Motor neuron (in vitro differentiated cells): Measurements from ENCODE around the gene ACP2. TPM values are rescaled to one million over a fixed set of nuclear protein-coding genes. Genes with fewer than 3 reads are reported as not detected.

Experiments used
- ATAC-seq, 8 experiments: fragments of 200-7000 bp; cut with Tn5 transposase; replicated peaks in 6 of 8; 2 replicates each; pipeline ENCODE4 v1.8.0; 2021; ENCODE audit warnings: mild to moderate bottlenecking in 8 of 8, moderate library complexity in 8 of 8
- H3K27ac ChIP-seq, 2 donors: fragments of 250-450 bp; sonication (Bioruptor Pico); 2 replicates each; pipeline ENCODE4 v1.9.0; 2021; ENCODE audit warnings: antibody characterized with exemption in 2 of 2, mild to moderate bottlenecking in 2 of 2, moderate library complexity in 1 of 2
- H3K4me1 ChIP-seq, 2 donors: fragments of 250-450 bp; sonication (Bioruptor Pico); replicated peaks in 1 of 2; 2 replicates each; pipeline ENCODE4 v1.6.1; 2021; ENCODE audit warnings: antibody characterized with exemption in 2 of 2, mild to moderate bottlenecking in 2 of 2, moderate library complexity in 1 of 2
- H3K4me3 ChIP-seq, 5 donors: fragments of 250-450 bp; sonication (Bioruptor Pico); 2 replicates each; pipeline ENCODE4 v1.9.0; 2021; ENCODE audit warnings: antibody characterized with exemption in 5 of 5, mild to moderate bottlenecking in 5 of 5, moderate library complexity in 4 of 5
- WGBS, 10 experiments: fragments of 450-650 bp; shearing (Covaris generic); methylation state at CpG; one replicate each; pipeline ENCODE4 v1.0.0; 2022; 5-methylcytosine and 5-hydroxymethylcytosine counted together
- in situ Hi-C, 9 experiments: fragments of 400-800 bp; cut with MboI; loops; one replicate each; pipeline ENCODE4 v1.15.0; 2021; ENCODE audit warnings: low sequenced_read_pairs in 9 of 9, low pct_unique_long_range_greater_than_20kb in 2 of 9; ENCODE audit not compliant: unreplicated experiment in 9 of 9
- total RNA-seq, 8 experiments: library from RNA; unstranded; fragments of 300-600 nt; gene quantifications; 2 replicates each; pipeline versions ENCODE4 v1.2.3 to v1.2.4, GENCODE V29; 2022

Gene ACP2
- total RNA-seq, 8 experiments from 2014 or later = 23.3 to 66.7 (median 33.8) TPM

DNA sequence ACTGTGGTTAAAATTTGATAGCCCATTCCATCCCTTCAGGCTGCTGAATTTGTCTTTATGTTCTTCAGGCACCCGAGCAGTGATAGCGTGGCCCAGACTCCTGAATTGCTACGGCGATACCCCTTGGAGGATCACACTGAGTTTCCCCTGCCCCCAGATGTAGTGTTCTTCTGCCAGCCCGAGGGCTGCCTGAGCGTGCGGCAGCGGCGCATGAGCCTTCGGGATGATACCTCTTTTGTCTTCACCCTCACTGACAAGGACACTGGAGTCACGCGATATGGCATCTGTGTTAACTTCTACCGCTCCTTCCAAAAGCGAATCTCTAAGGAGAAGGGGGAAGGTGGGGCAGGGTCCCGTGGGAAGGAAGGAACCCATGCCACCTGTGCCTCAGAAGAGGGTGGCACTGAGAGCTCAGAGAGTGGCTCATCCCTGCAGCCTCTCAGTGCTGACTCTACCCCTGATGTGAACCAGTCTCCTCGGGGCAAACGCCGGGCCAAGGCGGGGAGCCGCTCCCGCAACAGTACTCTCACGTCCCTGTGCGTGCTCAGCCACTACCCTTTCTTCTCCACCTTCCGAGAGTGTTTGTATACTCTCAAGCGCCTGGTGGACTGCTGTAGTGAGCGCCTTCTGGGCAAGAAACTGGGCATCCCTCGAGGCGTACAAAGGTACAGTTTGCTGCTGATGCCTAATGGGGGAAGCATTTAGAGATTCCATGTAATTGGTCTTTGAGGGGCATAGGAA, 26.1 kb upstream of the ACP2 start:
- Histone ChIP-seq H3K4me1 (peaks cover 7 to 22% of the 10 kb centered on the region in 2 donors), H3K27ac (no peak overlapping the region), H3K4me3 (no peak overlapping the region)
- in situ Hi-C loops = no loop called here
- no peak for ATAC-seq
- 83 to 100% (median 97%) methylated on average over 3 to 15 of the region's 28 CpGs; no CpG with 5 or more reads in 2 of the 10 experiments for WGBS, 10 experiments

DNA sequence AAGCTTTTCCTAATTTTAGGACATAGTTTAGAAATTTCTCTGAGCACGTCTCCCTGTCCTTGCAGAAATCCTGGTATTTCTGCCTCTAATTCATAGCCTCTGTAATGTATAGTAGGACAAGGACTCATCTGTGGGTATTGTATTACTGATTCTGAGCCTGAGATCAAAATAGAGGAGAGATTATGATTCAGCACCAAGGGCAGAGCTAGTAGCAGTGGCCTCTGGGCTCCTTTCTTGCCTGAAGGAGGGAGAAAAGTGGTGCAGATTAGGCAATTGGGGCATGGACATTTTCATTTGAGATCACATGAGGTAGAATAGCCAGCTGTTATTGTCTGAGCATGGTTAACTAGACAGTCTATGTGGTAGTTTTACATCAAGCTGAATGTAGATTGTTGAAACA, 24.1 kb upstream of the ACP2 start:
- Histone ChIP-seq H3K27ac (no peak overlapping the region), H3K4me3 (no peak overlapping the region), H3K4me1 (peaks cover 20 to 29% of the 10 kb centered on the region in 2 donors)
- in situ Hi-C loops = no loop called here
- no peak for ATAC-seq
- WGBS, 10 experiments = 0% methylated on average over 1 of the region's 1 CpG; no CpG with 5 or more reads in 7 of the 10 experiments

DNA sequence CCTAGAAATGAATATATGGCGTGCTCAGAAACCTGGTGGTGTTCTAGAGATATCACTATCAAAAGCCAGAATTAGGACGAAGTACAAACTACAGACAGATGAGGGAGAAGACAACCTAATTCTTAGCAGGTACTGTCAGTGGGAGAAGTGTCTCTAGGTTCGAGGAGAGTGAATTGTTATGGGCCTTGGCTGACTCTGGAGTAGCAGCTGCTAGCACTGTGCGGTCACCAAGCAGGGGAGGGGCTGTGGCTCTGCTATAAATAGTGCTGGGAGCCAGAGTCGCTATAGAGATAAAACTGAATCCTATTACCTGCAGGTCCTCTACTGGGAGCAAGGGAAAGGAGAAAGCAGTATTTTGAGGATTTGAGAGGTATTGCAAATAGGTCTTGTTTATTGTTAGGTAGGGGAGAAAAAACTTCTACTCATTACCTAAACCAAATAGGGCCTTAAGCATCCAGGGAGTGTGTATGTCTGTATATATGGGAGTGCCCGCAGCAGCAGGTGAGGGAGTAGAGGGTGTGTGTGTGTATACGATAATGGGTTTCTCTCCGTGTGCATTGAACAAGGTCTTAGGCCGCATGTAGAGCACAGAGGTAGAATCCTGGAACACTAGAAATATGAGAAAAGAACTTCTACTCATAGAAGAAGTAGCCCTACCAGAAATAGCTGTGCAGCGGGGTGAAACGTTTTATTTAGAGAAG, 23.5 kb upstream of the ACP2 start:
- 55 to 100% (median 81%) methylated on average over 2 to 8 of the region's 11 CpGs for WGBS, 10 experiments
- Histone ChIP-seq H3K4me1 (peaks cover 20 to 29% of the 10 kb centered on the region in 2 donors), H3K27ac (no peak overlapping the region), H3K4me3 (peak overlapping the region in 4 of 5 donors; percentile 10 to 81 (median 46))
- in situ Hi-C loops = no loop called here
- peak in 1 of 8 experiments; percentile 3 for ATAC-seq

DNA sequence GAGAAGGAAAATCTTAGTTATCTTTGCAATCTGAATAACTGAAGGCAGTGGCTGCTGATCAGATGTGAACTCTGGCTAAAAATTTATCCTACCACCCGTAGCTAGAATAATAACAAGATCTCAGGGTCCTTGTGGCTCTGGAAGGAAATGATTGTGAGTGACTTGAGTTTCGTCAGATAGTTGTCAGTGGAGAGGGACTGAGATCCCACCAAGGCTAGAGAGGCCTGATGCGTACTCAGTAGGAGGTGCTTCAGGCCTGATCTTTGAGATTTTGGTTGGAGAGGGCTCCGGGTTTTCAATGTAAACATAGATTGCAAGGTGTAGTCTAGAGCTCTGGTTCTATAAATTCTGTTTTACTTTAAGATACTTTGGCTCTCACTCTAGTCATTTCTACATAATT, 22.7 kb upstream of the ACP2 start:
- ATAC-seq = no peak
- Histone ChIP-seq H3K27ac (no peak overlapping the region), H3K4me3 (peak overlapping the region; percentile 59 to 81 (median 74)), H3K4me1 (peaks cover 20 to 29% of the 10 kb centered on the region in 2 donors)
- WGBS, 10 experiments = 47 to 100% (median 69%) methylated on average over 1 to 4 of the region's 4 CpGs; no CpG with 5 or more reads in 1 of the 10 experiments
- in situ Hi-C loops = no loop called here

DNA sequence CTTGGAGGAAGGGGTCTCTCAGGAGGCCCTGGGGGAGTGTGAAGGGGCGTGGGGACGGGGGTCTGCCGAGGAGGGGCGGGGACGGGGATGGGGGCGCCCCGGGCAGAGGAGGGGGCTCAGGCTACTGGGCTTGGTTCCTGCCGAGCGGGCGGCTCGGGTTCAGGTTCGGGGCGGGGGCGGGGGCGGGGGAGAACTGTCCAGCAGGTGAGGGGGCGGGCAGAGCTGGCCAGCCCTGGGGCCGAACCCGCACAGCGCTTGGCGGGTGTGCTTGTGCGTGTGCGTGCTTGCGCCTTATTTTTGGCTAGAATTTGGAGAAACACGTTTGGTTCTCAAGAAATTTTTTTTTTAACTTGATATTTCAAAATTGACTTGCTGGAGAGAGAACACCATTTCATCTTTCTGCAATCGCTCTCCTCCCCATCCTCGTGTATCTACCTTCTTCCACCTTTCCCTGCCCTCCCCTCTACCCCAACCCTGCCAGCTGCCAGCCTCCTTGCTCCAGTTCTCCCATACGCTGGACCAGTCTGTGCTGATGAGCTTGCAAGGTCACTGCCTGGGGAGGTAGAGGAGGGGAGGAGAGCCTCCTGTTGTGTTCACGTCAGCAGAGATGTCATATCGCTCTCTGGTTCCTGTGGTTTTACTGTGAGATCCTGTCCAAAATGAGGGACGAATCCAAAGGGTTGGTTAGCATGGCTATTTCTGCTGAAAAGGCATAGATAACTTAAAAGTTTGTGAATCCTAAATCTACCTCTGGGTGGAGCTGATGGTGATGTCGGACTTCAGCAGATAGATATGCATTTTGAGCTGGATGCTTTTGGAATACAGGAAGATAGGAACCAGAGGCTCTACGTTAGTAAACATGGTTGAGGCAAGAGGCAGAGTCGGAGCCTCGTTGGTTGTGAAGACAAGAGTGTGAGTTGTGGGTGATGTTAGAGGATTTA, 22.0 kb upstream of the ACP2 start:
- peak in 3 of 8 experiments; percentile 1 to 4 (median 3) for ATAC-seq
- Histone ChIP-seq H3K4me1 (peaks cover 20 to 29% of the 10 kb centered on the region in 2 donors), H3K4me3 (peak overlapping the region; percentile 59 to 81 (median 74)), H3K27ac (peak overlapping the region; percentile 91)
- WGBS, 10 experiments = 0 to 40% (median 7%) methylated on average over 1 to 11 of the region's 34 CpGs; no CpG with 5 or more reads in 1 of the 10 experiments
- in situ Hi-C loops = no loop called here

DNA sequence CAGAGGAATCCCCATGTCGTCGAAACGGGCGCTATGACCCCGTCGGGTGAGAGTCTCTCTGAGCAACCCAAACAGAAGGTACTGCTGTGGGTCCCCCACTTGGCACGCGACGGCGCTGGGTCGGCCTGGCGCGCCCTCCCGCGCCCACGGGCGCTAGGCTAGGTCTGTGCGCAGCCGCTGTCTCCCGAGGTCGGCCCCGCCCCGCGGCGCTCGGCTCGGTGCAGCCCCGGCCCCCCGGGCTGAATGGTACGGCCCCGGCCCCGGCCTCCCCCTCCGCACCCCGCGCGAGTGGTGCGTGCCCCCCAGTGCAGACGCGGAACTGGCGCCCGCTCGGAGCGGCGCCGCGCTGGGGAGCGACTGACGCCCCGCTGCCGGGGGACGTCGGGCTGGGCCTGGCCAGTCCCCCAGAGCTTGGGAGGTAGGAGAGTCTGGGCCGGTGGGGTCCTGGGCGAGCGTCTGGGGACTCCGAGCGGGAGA, 21.3 kb upstream of the ACP2 start, which contains the start of gene MADD:
MADD (plus strand) TSS at position 305 of the 477 bp plus-strand sequence.
- peak within 1 kb of the TSS; percentile 91 for H3K27ac ChIP-seq
- in situ Hi-C loops = no loop called here
- peak; percentile 76 to 87 (median 86) for ATAC-seq
- H3K4me3 ChIP-seq = peak within 1 kb of the TSS; percentile 59 to 81 (median 74)
- WGBS, 10 experiments = no CpG with 5 or more reads among the region's 57 CpGs
- H3K4me1 ChIP-seq = peaks cover 20 to 29% of the 10 kb centered on the region in 2 donors

DNA sequence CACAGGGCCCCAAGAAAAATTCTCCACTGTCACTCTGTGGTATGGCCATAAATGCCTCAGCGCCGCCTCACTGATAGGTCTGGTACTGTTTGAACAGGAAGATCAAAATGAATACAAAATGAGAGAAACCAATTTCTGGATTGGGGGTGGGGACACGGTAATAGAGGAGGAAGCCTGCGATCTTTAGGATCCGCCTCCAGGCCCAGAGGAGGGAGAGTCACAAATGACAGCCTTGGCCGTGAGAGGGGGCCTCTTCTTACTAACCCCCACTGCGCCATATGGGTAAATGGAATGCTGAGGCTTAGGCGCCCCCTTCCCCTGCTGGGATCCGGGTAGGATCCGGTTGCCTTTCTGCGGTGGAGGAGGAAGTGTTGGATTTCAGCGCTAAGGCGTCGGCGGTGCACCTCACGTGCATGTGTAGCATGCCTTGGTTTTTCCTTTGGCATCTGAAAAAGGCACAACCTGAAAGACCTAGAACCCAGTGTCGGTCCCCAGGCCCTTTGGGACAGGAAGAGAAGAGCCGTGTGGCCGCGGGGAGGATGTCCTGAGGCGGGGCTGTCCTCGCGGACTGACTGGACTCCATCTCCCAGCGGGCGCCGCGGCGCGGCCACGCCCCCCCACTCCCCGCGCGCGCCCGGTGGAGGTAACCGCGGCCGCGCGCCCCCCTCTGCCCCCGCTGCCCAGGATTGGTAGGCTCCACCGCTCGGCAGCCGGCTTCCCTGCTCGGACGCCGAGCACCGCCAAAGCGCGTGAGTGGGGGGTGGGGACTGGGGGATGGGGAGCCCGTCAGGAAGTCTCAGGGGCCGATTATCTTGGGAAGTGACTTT, 20.6 kb upstream of the ACP2 start:
- 0 to 50% (median 13%) methylated on average over 2 to 10 of the region's 52 CpGs; no CpG with 5 or more reads in 3 of the 10 experiments for WGBS, 10 experiments
- Histone ChIP-seq H3K4me3 (peak overlapping the region; percentile 59 to 81 (median 74)), H3K27ac (peak overlapping the region; percentile 91), H3K4me1 (peaks cover 20 to 29% of the 10 kb centered on the region in 2 donors)
- peak; percentile 71 to 81 (median 76) for ATAC-seq
- in situ Hi-C loops = no loop called here

DNA sequence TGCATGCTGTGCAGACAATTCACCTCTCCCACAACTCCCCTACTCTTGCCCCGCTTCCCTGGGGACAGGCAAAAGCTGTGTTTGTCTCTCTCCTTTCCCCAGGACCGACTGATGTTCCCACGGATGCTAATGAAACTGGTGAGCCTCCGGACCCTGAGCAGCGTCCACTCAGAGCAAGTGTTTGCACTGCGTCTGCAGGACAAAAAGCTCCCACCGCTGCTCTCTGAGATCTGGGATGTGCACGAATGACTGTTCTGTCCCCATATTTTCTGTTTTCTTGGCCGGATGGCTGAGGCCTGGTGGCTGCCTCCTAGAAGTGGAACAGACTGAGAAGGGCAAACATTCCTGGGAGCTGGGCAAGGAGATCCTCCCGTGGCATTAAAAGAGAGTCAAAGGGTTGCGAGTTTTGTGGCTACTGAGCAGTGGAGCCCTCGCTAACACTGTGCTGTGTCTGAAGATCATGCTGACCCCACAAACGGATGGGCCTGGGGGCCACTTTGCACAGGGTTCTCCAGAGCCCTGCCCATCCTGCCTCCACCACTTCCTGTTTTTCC, 19.9 kb upstream of the ACP2 start:
- WGBS, 10 experiments = 0 to 42% (median 38%) methylated on average over 1 to 7 of the region's 13 CpGs; no CpG with 5 or more reads in 4 of the 10 experiments
- peak overlapping the region; percentile 59 to 81 (median 74) for H3K4me3 ChIP-seq

DNA sequence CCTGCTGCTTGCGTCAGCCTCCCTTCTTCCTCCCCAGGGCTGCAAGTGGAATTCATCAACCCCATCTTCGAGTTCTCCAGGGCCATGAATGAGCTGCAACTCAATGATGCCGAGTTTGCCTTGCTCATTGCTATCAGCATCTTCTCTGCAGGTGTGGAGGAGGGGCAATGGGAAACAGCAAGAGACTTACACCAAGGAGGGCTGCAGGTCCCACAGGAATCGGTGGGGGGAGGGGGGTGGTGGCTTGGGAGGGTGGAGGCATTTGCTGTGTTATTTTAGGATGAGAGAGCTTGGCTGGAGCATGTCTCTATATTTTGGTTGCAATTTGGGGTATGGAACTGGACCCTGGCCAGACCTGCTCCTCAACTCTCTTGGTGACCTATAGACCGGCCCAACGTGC, 19.3 kb upstream of the ACP2 start:
- no peak overlapping the region for H3K4me3 ChIP-seq
- peaks cover 20 to 29% of the 10 kb centered on the region in 2 donors for H3K4me1 ChIP-seq
- in situ Hi-C loops = no loop called here
- ATAC-seq = no peak
- H3K27ac ChIP-seq = peak overlapping the region; percentile 91
- 81 to 100% (median 92%) methylated on average over 1 to 3 of the region's 6 CpGs; no CpG with 5 or more reads in 7 of the 10 experiments for WGBS, 10 experiments

More for the DNA sequence above, 19.9 kb upstream of the ACP2 start:
- in situ Hi-C loops = no loop called here
- no peak for ATAC-seq
- Histone ChIP-seq H3K27ac (peak overlapping the region; percentile 91), H3K4me1 (peaks cover 20 to 29% of the 10 kb centered on the region in 2 donors)

DNA sequence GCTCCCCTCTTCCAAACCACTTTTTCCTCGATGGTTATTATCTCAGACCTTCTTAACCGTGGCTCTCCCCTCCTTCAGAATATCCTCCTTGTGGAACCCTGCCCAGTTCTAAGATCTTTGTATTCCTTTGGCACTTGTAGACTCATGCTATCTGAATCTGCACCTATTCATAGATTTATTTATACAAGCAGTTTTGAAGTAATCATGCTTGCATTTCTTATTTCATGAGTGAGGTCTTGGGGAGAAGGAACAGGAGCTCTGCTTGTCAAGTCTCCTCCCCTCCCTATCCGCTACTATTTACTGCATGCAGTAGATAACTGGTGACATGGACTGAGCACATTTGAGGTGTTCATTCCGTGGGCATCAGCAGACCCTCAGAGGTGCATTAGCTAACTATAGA, 15.9 kb upstream of the ACP2 start:
- Histone ChIP-seq H3K27ac (no peak overlapping the region), H3K4me1 (peaks cover 10 to 13% of the 10 kb centered on the region in 2 donors), H3K4me3 (no peak overlapping the region)
- in situ Hi-C loops = no loop called here
- no peak for ATAC-seq
- 60 to 100% (median 91%) methylated on average over 1 to 4 of the region's 4 CpGs; no CpG with 5 or more reads in 2 of the 10 experiments for WGBS, 10 experiments

DNA sequence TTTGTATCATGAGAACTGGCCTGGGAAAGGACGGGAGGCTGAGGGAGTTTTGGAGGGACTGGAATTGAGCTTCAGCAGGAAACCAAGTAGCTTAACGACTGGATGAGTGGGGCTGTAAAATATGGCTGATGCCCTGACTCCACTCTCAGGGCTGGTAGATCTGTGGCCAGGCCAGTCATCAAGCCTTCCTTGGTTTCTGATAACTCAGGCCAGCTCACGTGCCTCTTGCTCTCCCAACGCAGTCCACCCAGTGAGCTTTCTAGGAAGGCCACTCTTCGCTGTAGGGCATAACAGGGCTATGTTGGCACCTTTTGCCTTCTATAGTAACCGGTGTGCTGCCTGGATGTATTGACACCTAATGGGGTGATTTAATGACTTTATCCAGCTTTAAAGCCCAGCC, 15.5 kb upstream of the ACP2 start:
- ATAC-seq = no peak
- H3K4me3 ChIP-seq = no peak overlapping the region
- 71 to 100% (median 98%) methylated on average over 1 to 3 of the region's 6 CpGs; no CpG with 5 or more reads in 6 of the 10 experiments for WGBS, 10 experiments
- in situ Hi-C loops = no loop called here
- peaks cover 10 to 11% of the 10 kb centered on the region in 2 donors for H3K4me1 ChIP-seq
- no peak overlapping the region for H3K27ac ChIP-seq
